GM12878 (cell line): ENCODE data around the gene B4GALT5. TPM values are rescaled to one million over a fixed set of nuclear protein-coding genes. Genes with fewer than 3 reads are reported as not detected.

Experiments
- ATAC-seq: fragments of 200-7000 bp; cut with Tn5 transposase; 3 replicates; pipeline ENCODE4 v1.9.1; 2020; ENCODE audit warnings: mild to moderate bottlenecking, moderate library complexity
- BruUV-seq: library from RNA; stranded (reverse); fragments of 400-500 nt; replicated peaks from 2 replicates; lab custom pipeline; 2021; lab: Mats Ljungman, UMichigan
- CTCF ChIA-PET: fragments of 300-600 bp; sonication (Branson Sonifier 250); formaldehyde crosslinking; extraction: SDS; loops from one replicate; lab custom pipeline; 2021; ENCODE audit warnings: inconsistent platforms; lab: Yijun Ruan, JAX
- POLR2A ChIA-PET: fragments of 350-600 bp; formaldehyde crosslinking; extraction: SDS; loops from one replicate; lab custom pipeline; 2021; ENCODE audit warnings: inconsistent platforms; lab: Charles Lee
- RAD21 ChIA-PET: fragments of 300-600 bp; sonication (Branson Sonifier 250); formaldehyde crosslinking; loops from one replicate; lab custom pipeline; 2023; ENCODE audit warnings: antibody characterized with exemption; ENCODE audit not compliant: unreplicated experiment; lab: Charles Lee
- SMC1A ChIA-PET: fragments of 300-600 bp; sonication (Branson Sonifier 250); formaldehyde crosslinking; loops from one replicate; lab custom pipeline; 2023; ENCODE audit not compliant: unreplicated experiment, uncharacterized antibody; lab: Charles Lee
- DNase-seq: peaks from one replicate; pipeline ENCODE4 v3.0.0-alpha.2; 2011; ENCODE audit warnings: low read depth, low spot score
- FAIRE-seq: peaks from 3 replicates; lab custom pipeline; 2011; peaks lifted over from hg19 to GRCh38; lab: Jason Lieb, UNC
- H2AFZ ChIP-seq: 2 replicates; pipeline ENCODE4 v1.6.0; 2011; ENCODE audit warnings: low read depth, low read length, control low read depth; ENCODE audit not compliant: control insufficient read depth
- H3K27ac ChIP-seq: 2 replicates; pipeline ENCODE4 v1.5.1; 2011; ENCODE audit warnings: control low read depth; ENCODE audit not compliant: control insufficient read depth, insufficient read depth
- H3K27me3 ChIP-seq, 2 experiments: replicated peaks in 1 of 2; 2 replicates each; pipeline versions ENCODE4 v1.6.0 to v1.6.1; 2011; ENCODE audit warnings: low read length in 1 of 2; ENCODE audit not compliant: control insufficient read depth in 2 of 2, insufficient read depth in 2 of 2
- H3K36me3 ChIP-seq, 2 experiments: 2 replicates each; pipeline ENCODE4 v1.5.1; 2011; ENCODE audit warnings: low read length in 1 of 2; ENCODE audit not compliant: control insufficient read depth in 2 of 2, insufficient read depth in 2 of 2
- H3K4me1 ChIP-seq: 2 replicates; pipeline ENCODE4 v1.6.1; 2011; ENCODE audit warnings: mild to moderate bottlenecking, low read length, moderate library complexity, mixed read lengths; ENCODE audit not compliant: control insufficient read depth, insufficient read depth
- H3K4me2 ChIP-seq: 2 replicates; pipeline ENCODE4 v1.6.0; 2011; ENCODE audit warnings: control low read depth; ENCODE audit not compliant: control insufficient read depth, insufficient read depth
- H3K4me3 ChIP-seq: fragments of 200-600 bp; sonication (generic); 2 replicates; pipeline ENCODE4 v1.5.1; 2016
- H3K79me2 ChIP-seq: 2 replicates; pipeline ENCODE4 v1.6.0; 2011; ENCODE audit warnings: low read length; ENCODE audit not compliant: control insufficient read depth, insufficient read depth
- H3K9ac ChIP-seq: 2 replicates; pipeline ENCODE4 v1.8.0; 2011; ENCODE audit warnings: low read length, control low read depth, mixed read lengths; ENCODE audit not compliant: control insufficient read depth, insufficient read depth
- H3K9me3 ChIP-seq: replicated peaks from 3 replicates; pipeline ENCODE4 v1.5.1; 2011; ENCODE audit warnings: mild to moderate bottlenecking, low read length; ENCODE audit not compliant: control insufficient read depth, insufficient read depth
- H4K20me1 ChIP-seq: 2 replicates; pipeline ENCODE4 v1.6.0; 2011; ENCODE audit not compliant: control insufficient read depth, insufficient read depth
- BCLAF1 ChIP-seq: fragments of 450-650 bp; IDR thresholded peaks from 2 replicates; pipeline ENCODE4 v1.6.1; 2017; ENCODE audit warnings: antibody characterized with exemption, mild to moderate bottlenecking, moderate library complexity
- BHLHE40 ChIP-seq, 2 experiments: fragments of 450-650 bp in 1 of 2; IDR thresholded peaks; 2 replicates each; pipeline ENCODE4 v1.6.1; 2011 to 2017; ENCODE audit warnings: low read depth in 2 of 2, borderline replicate concordance in 1 of 2, improper control_type of control experiment in 1 of 2, low read length in 1 of 2, mild to moderate bottlenecking in 1 of 2
- CBX3 ChIP-seq: fragments of 200-600 bp; sonication (generic); IDR thresholded peaks from 2 replicates; pipeline ENCODE4 v1.6.1; 2016; ENCODE audit warnings: low read depth, borderline replicate concordance
- ESRRA ChIP-seq: IDR thresholded peaks from 2 replicates; pipeline ENCODE4 v1.6.1; 2012; ENCODE audit warnings: mild to moderate bottlenecking, low read length, improper control_type of control experiment
- HSF1 ChIP-seq: fragments of 150-350 bp; IDR thresholded peaks from 2 replicates; pipeline ENCODE4 v1.6.1; 2014; ENCODE audit warnings: mild to moderate bottlenecking, low read depth, low read length
- IKZF2 ChIP-seq, 2 experiments: fragments of 450-650 bp; IDR thresholded peaks; 2 replicates each; pipeline ENCODE4 v1.6.1; 2017; ENCODE audit warnings: mild to moderate bottlenecking in 2 of 2, moderate library complexity in 2 of 2
- IRF4 ChIP-seq: IDR thresholded peaks from 2 replicates; pipeline ENCODE4 v1.6.1; 2011; ENCODE audit warnings: low read depth, low read length
- JUNB ChIP-seq: IDR thresholded peaks from 2 replicates; pipeline ENCODE4 v1.6.1; 2016; ENCODE audit warnings: antibody characterized with exemption, mild to moderate bottlenecking
- MTA3 ChIP-seq: IDR thresholded peaks from 2 replicates; pipeline ENCODE4 v1.6.1; 2012; ENCODE audit warnings: low read length, inconsistent platforms, borderline replicate concordance
- POLR2AphosphoS2 ChIP-seq: IDR thresholded peaks from 2 replicates; pipeline ENCODE4 v1.6.1; 2011; ENCODE audit warnings: low read depth, mild to moderate bottlenecking, low read length, improper control_type of control experiment, moderate library complexity
- SIX5 ChIP-seq: IDR thresholded peaks from 2 replicates; pipeline ENCODE4 v1.6.1; 2011; ENCODE audit warnings: mild to moderate bottlenecking, low read depth, low read length, moderate library complexity; ENCODE audit not compliant: severe bottlenecking
- SREBF1 ChIP-seq: IDR thresholded peaks from 2 replicates; pipeline ENCODE4 v1.6.1; 2012; ENCODE audit warnings: mild to moderate bottlenecking, low read length
- SREBF2 ChIP-seq: IDR thresholded peaks from 2 replicates; pipeline ENCODE4 v1.6.1; 2012; ENCODE audit warnings: mild to moderate bottlenecking, low read length
- YY1 ChIP-seq: IDR thresholded peaks from 2 replicates; pipeline ENCODE4 v1.6.1; 2011; ENCODE audit warnings: low read depth, mild to moderate bottlenecking, low read length
- WGBS: methylation state at CpG from one replicate; pipeline ENCODE4 v1.1.6; 2016; ENCODE audit warnings: low lambda C conversion rate; ENCODE audit not compliant: insufficient replicate concordance, insufficient coverage; ENCODE audit errors: missing lambda C conversion rate; 5-methylcytosine and 5-hydroxymethylcytosine counted together
- in situ Hi-C: fragments of 300-500 bp; cut with MboI; formaldehyde crosslinking; loops from 9 replicates; pipeline ENCODE4 v1.14.3; 2018; ENCODE audit warnings: mixed read lengths
- intact Hi-C: fragments of 100-400 bp; cut with micrococcal nuclease; formaldehyde crosslinking; loops from one replicate; pipeline ENCODE4 v1.14.2; 2022; ENCODE audit not compliant: unreplicated experiment
- polyA plus RNA-seq, 11 experiments: library from polyadenylated mRNA; depleted of rRNA in 4 of 11; unstranded in 6 of 11; stranded (reverse) in 5 of 11; fragments of >200 nt; fragmentation: Nextera tagmentation in 4 of 11; fragmentation: Illumina TruSeq in 1 of 11; extraction: Ambion mirVana in 4 of 11; extraction: Trizol in 1 of 11; gene quantifications; 1 replicate in 1 of 11; 2 replicates in 10 of 11; pipeline versions ENCODE4 v1.2.1 to v1.2.3, GENCODE V29; 2011 to 2016; ENCODE audit warnings: inconsistent platforms in 2 of 11, missing spikeins in 2 of 11, low read depth in 1 of 11
- total RNA-seq, 4 experiments: library from RNA; depleted of rRNA in 3 of 4; stranded (reverse); fragments of >200 nt in 3 of 4; fragmentation: Illumina TruSeq in 1 of 4; extraction: Trizol in 1 of 4; gene quantifications; 2 replicates each; pipeline versions ENCODE4 v1.2.1 to v1.2.3, GENCODE V29; 2013 to 2021

The B4GALT5 gene
- total and polyA plus RNA-seq, 10 of the 15 experiments (the other 5 are each of a cell fraction or from before 2014, with no cell fraction given) = 2.0 to 55.5 (median 20.2) TPM

- H3K9ac ChIP-seq = no peak overlapping the region
- H3K27me3 ChIP-seq = no peaks in the 10 kb centered on the region
- H3K79me2 ChIP-seq = no peaks in the 10 kb centered on the region
- ChIA-PET SMC1A (interaction anchor here (0.6 to 1.3 kb wide), 4 partner anchors 9 to 38 kb away, joined by 3 to 4 read pairs (median 3); no protein-coding TSS in a partner anchor), CTCF (interaction anchor here (0.6 to 1.0 kb wide), 2 partner anchors 9 to 91 kb away, joined by 3 to 5 read pairs; no protein-coding TSS in a partner anchor), RAD21 (no interaction called here), POLR2A (no interaction called here)
- ATAC-seq (no peak), DNase-seq (no peak), FAIRE-seq (no peak)
- no peaks in the 10 kb centered on the region for H4K20me1 ChIP-seq
- no TSS peak for BruUV-seq
- no peak overlapping the region for H3K4me2 ChIP-seq
- no peak overlapping the region for H3K27ac ChIP-seq
- intact Hi-C loops (no loop called here), in situ Hi-C loops (no loop called here)
- H3K4me1 ChIP-seq = no peaks in the 10 kb centered on the region
- no peaks in the 10 kb centered on the region; the same call in 2 of the 3 replicates for H3K9me3 ChIP-seq
- WGBS = 38% methylated on average over 6 of the region's 6 CpGs
- no peak for TF ChIP-seq BHLHE40 (IDR thresholded peaks at IDR 0.05; ENCODE audit: borderline replicate concordance in 1 of 2, low read depth in 2 of 2, low read length in 1 of 2)
- TF ChIP-seq IKZF2 (IDR thresholded peaks at IDR 0.05) = no peak
- H3K36me3 ChIP-seq = no peaks in the 10 kb centered on the region
- H2AFZ ChIP-seq = no peak overlapping the region
- no peak overlapping the region for H3K4me3 ChIP-seq
These were observed 45.1 kb upstream of the B4GALT5 start for GRCh38 chr20:49758781-49759180.

- CTCF ChIA-PET = interaction anchor here (0.6 to 1.6 kb wide), 4 partner anchors 24 to 88 kb away, joined by 3 read pairs; no protein-coding TSS in a partner anchor
- TF ChIP-seq SIX5 = no peak
- no peak for TF ChIP-seq MTA3
- no peak for TF ChIP-seq POLR2AphosphoS2
- TF ChIP-seq SREBF2 = no peak
- no peak for TF ChIP-seq JUNB
- TF ChIP-seq ESRRA = no peak
- no peak for TF ChIP-seq IRF4
- TF ChIP-seq SREBF1 = no peak
- no peak for TF ChIP-seq HSF1
- no peak for TF ChIP-seq YY1
- TF ChIP-seq CBX3 = no peak
- no peak for TF ChIP-seq BCLAF1
These were observed 43.9 kb upstream of the B4GALT5 start for GRCh38 chr20:49757597-49757996.

More at GRCh38 chr20:49757597-49757996, 43.9 kb upstream of the B4GALT5 start:
- Histone ChIP-seq H3K79me2 (no peaks in the 10 kb centered on the region), H2AFZ (no peak overlapping the region), H3K27ac (no peak overlapping the region), H3K4me1 (no peaks in the 10 kb centered on the region), H3K9me3 (no peaks in the 10 kb centered on the region; the same call in 2 of the 3 replicates), H4K20me1 (no peaks in the 10 kb centered on the region), H3K27me3 (no peaks in the 10 kb centered on the region), H3K4me3 (no peak overlapping the region), H3K36me3 (no peaks in the 10 kb centered on the region), H3K4me2 (no peak overlapping the region), H3K9ac (no peak overlapping the region)
- ATAC-seq (no peak), FAIRE-seq (no peak), DNase-seq (no peak)
- ChIA-PET RAD21 (interaction anchor here (0.7 kb wide), 1 partner anchor 43 kb away, joined by 3 read pairs; no protein-coding TSS in a partner anchor), SMC1A (interaction anchor here (0.9 to 1.3 kb wide), 2 partner anchors 18 to 48 kb away, joined by 3 read pairs; no protein-coding TSS in a partner anchor), POLR2A (interaction anchor here (0.6 to 0.7 kb wide), 2 partner anchors 11 to 116 kb away, joined by 3 read pairs; no protein-coding TSS in a partner anchor)
- 83% methylated on average over 4 of the region's 4 CpGs for WGBS
- no TSS peak for BruUV-seq
- in situ Hi-C loops = no loop called here
- intact Hi-C loops = no loop called here
